A673 (cell line): Measurements from ENCODE around the gene DET1. TPM values are rescaled to one million over a fixed set of nuclear protein-coding genes. Genes with fewer than 3 reads are reported as not detected.
A peak's percentile ranks its signal among the peaks of the same experiment; 100 is the strongest.
"Not testable (repeated sequence)": the region's sequence is repeated elsewhere in the genome, so short reads cannot be mapped to it uniquely, and the experiment has no call there.

Source experiments
- BruUV-seq: library from RNA; stranded (reverse); fragments of 400-500 nt; replicated peaks from 2 replicates; lab custom pipeline; 2021; lab: Mats Ljungman, UMichigan
- CTCF ChIA-PET: fragments of 300-600 bp; sonication (Branson Sonifier 250); formaldehyde crosslinking; loops from one replicate; lab custom pipeline; 2022; ENCODE audit warnings: antibody characterized with exemption; lab: Charles Lee
- POLR2A ChIA-PET: fragments of 300-600 bp; sonication (Branson Sonifier 250); formaldehyde crosslinking; loops from one replicate; lab custom pipeline; 2022; ENCODE audit warnings: antibody characterized with exemption; ENCODE audit not compliant: low non-redundant PET; lab: Charles Lee
- DNase-seq: peaks from one replicate; pipeline ENCODE4 v3.0.0-alpha.2; 2015; ENCODE audit warnings: low spot score
- H3K27ac ChIP-seq: fragments of 200-600 bp; sonication (generic); 2 replicates; pipeline ENCODE4 v1.5.1; 2016; ENCODE audit warnings: mixed run types, low read depth, mild to moderate bottlenecking, mixed read lengths, antibody characterized with exemption, low read length; ENCODE audit not compliant: poor library complexity, severe bottlenecking
- H3K27me3 ChIP-seq: fragments of 200-600 bp; sonication (generic); replicated peaks from 2 replicates; pipeline ENCODE4 v1.6.1; 2017; ENCODE audit warnings: mixed run types, low read depth, mild to moderate bottlenecking, mixed read lengths, antibody characterized with exemption, low read length; ENCODE audit not compliant: insufficient read depth, poor library complexity
- H3K36me3 ChIP-seq: fragments of 200-600 bp; sonication (generic); 2 replicates; pipeline ENCODE4 v1.6.1; 2016; ENCODE audit warnings: mixed run types, mild to moderate bottlenecking, mixed read lengths, antibody characterized with exemption, low read length; ENCODE audit not compliant: insufficient read depth, poor library complexity, severe bottlenecking
- H3K4me1 ChIP-seq: fragments of 200-600 bp; sonication (generic); 2 replicates; pipeline ENCODE4 v1.6.1; 2017; ENCODE audit warnings: mixed run types, mild to moderate bottlenecking, mixed read lengths, antibody characterized with exemption, low read length; ENCODE audit not compliant: insufficient read depth, poor library complexity, severe bottlenecking
- H3K4me3 ChIP-seq: fragments of 200-600 bp; sonication (generic); 2 replicates; pipeline ENCODE4 v1.5.1; 2016; ENCODE audit warnings: low read depth, mixed run types, mild to moderate bottlenecking, mixed read lengths, low read length; ENCODE audit not compliant: poor library complexity, severe bottlenecking
- H3K9me3 ChIP-seq: fragments of 200-600 bp; sonication (generic); 2 replicates; pipeline ENCODE4 v1.6.1; 2016; ENCODE audit warnings: mixed run types, low read depth, mild to moderate bottlenecking, mixed read lengths, antibody characterized with exemption, low read length; ENCODE audit not compliant: poor library complexity, severe bottlenecking
- EZH2 ChIP-seq: fragments of 200-600 bp; sonication (generic); IDR thresholded peaks from 2 replicates; pipeline ENCODE4 v1.6.1; 2017; ENCODE audit warnings: borderline replicate concordance, low read depth, mild to moderate bottlenecking, mixed read lengths, antibody characterized with exemption, low read length; ENCODE audit not compliant: poor library complexity, severe bottlenecking
- intact Hi-C: fragments of 100-400 bp; cut with micrococcal nuclease; formaldehyde crosslinking; loops from one replicate; pipeline ENCODE4 v1.10.0; 2022; ENCODE audit not compliant: unreplicated experiment
- total RNA-seq: library from RNA; stranded (reverse); gene quantifications from 2 replicates; pipeline ENCODE4 v1.2.3, GENCODE V29; 2021
- TF ChIP-seq, protein P1 (sequence below): fragments of 300-800, 200-600 bp; sonication (generic); conservative IDR thresholded peaks from 2 replicates; pipeline ENCODE4 v1.5.1; 2017; ENCODE audit warnings: low read depth, mild to moderate bottlenecking, antibody characterized with exemption, low read length, moderate library complexity, mixed read lengths

Gene DET1
- total RNA-seq, 1 experiment from 2014 or later = 7.7 TPM

DNA sequence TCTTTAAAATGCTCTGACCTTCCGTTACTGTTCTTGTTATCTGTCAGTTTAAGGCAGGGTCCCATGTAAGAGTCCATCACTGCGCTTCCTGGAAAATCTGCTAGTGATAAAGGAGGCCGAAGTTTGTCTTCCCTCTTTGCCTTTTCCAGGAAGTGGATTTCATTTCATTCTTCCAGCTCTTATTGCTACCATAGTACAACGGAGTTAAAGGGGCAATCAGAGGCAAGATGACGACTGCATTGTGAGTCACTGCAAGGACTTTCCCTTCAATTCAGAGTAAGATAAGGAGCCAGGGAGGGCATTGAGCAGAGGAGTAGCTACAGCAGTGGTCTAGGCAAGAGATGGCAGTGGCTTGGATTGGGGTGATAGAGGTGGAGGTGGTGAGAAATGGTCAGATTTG is 17.2 kb upstream of the DET1 start:
- intact Hi-C loops = no loop called here
- Histone ChIP-seq H3K4me3 (no peak overlapping the region), H3K36me3 (no peaks in the 10 kb centered on the region), H3K27me3 (no peaks in the 10 kb centered on the region), H3K4me1 (no peaks in the 10 kb centered on the region), H3K27ac (no peak overlapping the region), H3K9me3 (no peaks in the 10 kb centered on the region)
- no TSS peak for BruUV-seq
- TF ChIP-seq, protein P1, sequence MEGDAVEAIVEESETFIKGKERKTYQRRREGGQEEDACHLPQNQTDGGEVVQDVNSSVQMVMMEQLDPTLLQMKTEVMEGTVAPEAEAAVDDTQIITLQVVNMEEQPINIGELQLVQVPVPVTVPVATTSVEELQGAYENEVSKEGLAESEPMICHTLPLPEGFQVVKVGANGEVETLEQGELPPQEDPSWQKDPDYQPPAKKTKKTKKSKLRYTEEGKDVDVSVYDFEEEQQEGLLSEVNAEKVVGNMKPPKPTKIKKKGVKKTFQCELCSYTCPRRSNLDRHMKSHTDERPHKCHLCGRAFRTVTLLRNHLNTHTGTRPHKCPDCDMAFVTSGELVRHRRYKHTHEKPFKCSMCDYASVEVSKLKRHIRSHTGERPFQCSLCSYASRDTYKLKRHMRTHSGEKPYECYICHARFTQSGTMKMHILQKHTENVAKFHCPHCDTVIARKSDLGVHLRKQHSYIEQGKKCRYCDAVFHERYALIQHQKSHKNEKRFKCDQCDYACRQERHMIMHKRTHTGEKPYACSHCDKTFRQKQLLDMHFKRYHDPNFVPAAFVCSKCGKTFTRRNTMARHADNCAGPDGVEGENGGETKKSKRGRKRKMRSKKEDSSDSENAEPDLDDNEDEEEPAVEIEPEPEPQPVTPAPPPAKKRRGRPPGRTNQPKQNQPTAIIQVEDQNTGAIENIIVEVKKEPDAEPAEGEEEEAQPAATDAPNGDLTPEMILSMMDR = no peak
- no peak for TF ChIP-seq EZH2
- POLR2A ChIA-PET = no interaction called here
- CTCF ChIA-PET = no interaction called here
- no peak for DNase-seq

DNA sequence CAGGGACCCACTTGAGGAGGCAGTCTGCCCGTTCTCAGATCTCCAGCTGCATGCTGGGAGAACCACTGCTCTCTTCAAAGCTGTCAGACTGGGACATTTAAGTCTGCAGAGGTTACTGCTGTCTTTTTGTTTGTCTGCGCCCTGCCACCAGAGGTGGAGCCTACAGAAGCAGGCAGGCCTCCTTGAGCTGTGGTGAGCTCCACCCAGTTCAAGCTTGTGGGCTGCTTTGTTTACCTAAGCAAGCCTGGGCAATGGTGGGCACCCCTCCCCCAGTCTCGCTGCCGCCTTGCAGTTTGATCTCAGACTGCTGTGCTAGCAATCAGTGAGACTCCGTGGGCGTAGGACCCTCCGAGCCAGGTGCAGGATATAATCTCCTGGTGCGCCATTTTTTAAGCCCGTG is 13.1 kb upstream of the DET1 start:
- H3K27ac ChIP-seq, CTCF ChIA-PET, H3K36me3 ChIP-seq, H3K27me3 ChIP-seq, H3K9me3 ChIP-seq, DNase-seq, H3K4me1 ChIP-seq, intact Hi-C loops, H3K4me3 ChIP-seq, BruUV-seq, POLR2A ChIA-PET: not testable (repeated sequence)

DNA sequence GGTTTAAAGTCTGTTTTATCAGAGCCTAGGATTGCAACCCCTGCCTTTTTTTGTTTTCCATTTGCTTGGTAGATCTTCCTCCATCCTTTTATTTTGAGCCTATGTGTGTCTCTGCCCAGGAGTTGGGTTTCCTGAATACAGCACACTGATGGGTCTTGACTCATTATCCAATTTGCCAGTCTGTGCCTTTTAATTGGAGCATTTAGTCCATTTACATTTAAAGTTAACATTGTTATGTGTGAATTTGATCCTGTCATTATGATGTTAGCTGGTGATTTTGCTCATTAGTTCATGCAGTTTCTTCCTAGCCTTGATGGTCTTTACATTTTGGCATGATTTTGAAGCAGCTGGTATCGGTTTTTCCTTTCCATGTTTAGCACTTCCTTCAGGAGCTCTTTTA is 11.5 kb upstream of the DET1 start:
- H3K9me3 ChIP-seq, CTCF ChIA-PET, H3K27ac ChIP-seq, intact Hi-C loops, DNase-seq, BruUV-seq, POLR2A ChIA-PET, H3K4me1 ChIP-seq, H3K36me3 ChIP-seq, H3K27me3 ChIP-seq, H3K4me3 ChIP-seq: not testable (repeated sequence)

DNA sequence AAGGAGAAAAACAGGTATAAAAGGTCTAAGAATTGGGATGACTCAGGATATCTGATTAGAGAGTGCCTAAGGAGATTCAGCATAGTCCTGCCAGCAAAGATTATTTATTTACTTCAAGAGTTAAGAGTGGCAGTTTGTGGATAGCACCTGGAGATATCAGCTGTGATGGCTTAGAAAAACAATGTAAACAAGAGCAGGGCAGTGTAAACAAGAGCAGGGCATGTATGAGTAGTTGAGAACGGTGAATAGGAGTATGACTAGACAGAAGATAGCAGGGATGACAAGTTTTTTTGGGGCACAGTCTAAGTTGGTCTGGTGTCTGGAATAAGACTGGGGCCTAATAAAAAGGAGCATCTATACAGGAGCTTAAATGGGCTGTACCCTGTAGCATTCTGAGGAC is 1.5 kb upstream of the DET1 start:
- H3K27me3 ChIP-seq, intact Hi-C loops, H3K36me3 ChIP-seq, DNase-seq, CTCF ChIA-PET, BruUV-seq, POLR2A ChIA-PET, H3K4me3 ChIP-seq, H3K4me1 ChIP-seq, H3K9me3 ChIP-seq, H3K27ac ChIP-seq: not testable (repeated sequence)

DNA sequence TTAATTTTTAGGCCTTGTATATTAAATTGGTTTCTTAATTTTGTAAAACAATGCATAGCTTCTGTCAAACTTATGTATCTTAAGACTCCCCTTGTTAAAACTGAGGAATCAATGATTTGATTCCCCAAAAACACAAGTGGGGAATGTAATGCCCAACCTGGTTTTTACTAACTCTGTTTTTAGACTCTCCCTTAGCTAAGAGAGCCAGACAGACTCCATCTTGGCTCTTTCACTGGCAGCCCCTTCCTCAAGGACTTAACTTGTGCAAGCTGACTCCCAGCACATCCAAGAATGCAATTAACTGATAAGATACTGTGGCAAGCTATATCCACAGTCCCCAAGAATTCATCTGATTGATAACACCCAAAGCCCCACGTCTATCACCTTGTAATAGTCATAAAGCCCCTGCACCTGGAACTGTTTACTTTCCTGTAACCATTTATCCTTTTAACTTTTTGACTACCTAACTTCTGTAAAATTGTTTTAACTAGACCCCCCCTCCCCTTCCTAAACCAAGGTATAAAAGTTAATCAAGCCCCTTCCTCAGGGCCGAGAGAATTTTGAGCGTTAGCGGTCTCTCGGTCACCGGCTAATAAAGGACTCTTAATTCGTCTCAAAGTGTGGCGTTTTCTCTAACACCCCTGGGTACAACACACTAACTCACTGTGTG is 768 bp downstream of the DET1 start:
- intact Hi-C loops, DNase-seq, H3K4me1 ChIP-seq, H3K36me3 ChIP-seq, H3K27me3 ChIP-seq, H3K9me3 ChIP-seq, CTCF ChIA-PET, BruUV-seq: not testable (repeated sequence)
- POLR2A ChIA-PET = interaction anchor here (0.6 kb wide), 1 partner anchor 290 kb away, joined by 4 read pairs; no protein-coding TSS in a partner anchor
- H3K27ac ChIP-seq = peak overlapping the region; percentile 78
- H3K4me3 ChIP-seq = peak overlapping the region; percentile 72
